ENCODE results near the gene IRAK2. TPM values are rescaled to one million over a fixed set of nuclear protein-coding genes. Genes with fewer than 3 reads are reported as not detected.

IRAK2 gene
- total and polyA plus RNA-seq, 12 donors, result 2.1 to 8.7 (median 4.9) TPM

GRCh38 chr3:10177737-10178136, 13.0 kb downstream of the IRAK2 start:
- no peak overlapping the region for H3K4me3 ChIP-seq
- no peak for DNase-seq
- WGBS, 4 donors, result 91 to 96% (median 93%) methylated on average over 4 to 12 of the region's 12 CpGs
- peaks cover 0 to 21% of the 10 kb centered on the region in 2 donors for H3K4me1 ChIP-seq (replicated peaks in 1 of 2)
- no peak overlapping the region for H3K27ac ChIP-seq
- no peaks in the 10 kb centered on the region for H3K36me3 ChIP-seq (replicated peaks in 1 of 2)
- H3K9me3 ChIP-seq (replicated peaks in 1 of 3), result no peaks in the 10 kb centered on the region
- H3K27me3 ChIP-seq, result no peaks in the 10 kb centered on the region
- intact Hi-C loops (cut with DNase I), result loop anchor here in 1 of 2 donors (10.0 kb wide), 1 partner anchor 47 kb away; no protein-coding TSS in a partner anchor
- no peak for TF ChIP-seq CTCF (IDR thresholded peaks at IDR 0.05)
- TF ChIP-seq POLR2A (IDR thresholded peaks at IDR 0.05), result no peak

GRCh38 chr3:10178892-10179291, 14.2 kb downstream of the IRAK2 start:
- intact Hi-C loops (cut with DNase I), result loop anchor here in 1 of 2 donors (10.0 kb wide), 1 partner anchor 46 kb away; no protein-coding TSS in a partner anchor
- Histone ChIP-seq H3K27me3 (no peaks in the 10 kb centered on the region), H3K4me1 (replicated peaks in 1 of 2) (peaks cover 0 to 11% of the 10 kb centered on the region in 2 donors), H3K27ac (no peak overlapping the region), H3K4me3 (no peak overlapping the region), H3K9me3 (replicated peaks in 1 of 3) (no peaks in the 10 kb centered on the region), H3K36me3 (replicated peaks in 1 of 2) (no peaks in the 10 kb centered on the region)
- no peak for TF ChIP-seq CTCF (IDR thresholded peaks at IDR 0.05)
- TF ChIP-seq POLR2A (IDR thresholded peaks at IDR 0.05), result no peak
- DNase-seq, result no peak

- Histone ChIP-seq H3K4me1 (replicated peaks in 1 of 2) (peaks cover 0 to 6% of the 10 kb centered on the region in 2 donors), H3K27ac (no peak overlapping the region), H3K4me3 (no peak overlapping the region), H3K9me3 (replicated peaks in 1 of 3) (no peaks in the 10 kb centered on the region), H3K27me3 (no peaks in the 10 kb centered on the region), H3K36me3 (replicated peaks in 1 of 2) (no peaks in the 10 kb centered on the region)
- WGBS, 4 donors, result 84 to 95% (median 90%) methylated on average over 2 of the region's 2 CpGs
- intact Hi-C loops (cut with DNase I), result no loop called here
- DNase-seq, result no peak
- TF ChIP-seq CTCF (IDR thresholded peaks at IDR 0.05), result no peak
- TF ChIP-seq POLR2A (IDR thresholded peaks at IDR 0.05), result no peak
These were observed 15.6 kb downstream of the IRAK2 start for GRCh38 chr3:10180289-10180688.

- WGBS, 4 donors, result 86 to 91% (median 88%) methylated on average over 8 to 10 of the region's 10 CpGs
- Histone ChIP-seq H3K27me3 (no peaks in the 10 kb centered on the region), H3K4me1 (replicated peaks in 1 of 2) (peaks cover 0 to 7% of the 10 kb centered on the region in 2 donors), H3K4me3 (no peak overlapping the region), H3K36me3 (replicated peaks in 1 of 2) (no peaks in the 10 kb centered on the region), H3K9me3 (replicated peaks in 1 of 3) (no peaks in the 10 kb centered on the region), H3K27ac (no peak overlapping the region)
- no peak for DNase-seq
- intact Hi-C loops (cut with DNase I), result no loop called here
- TF ChIP-seq POLR2A (IDR thresholded peaks at IDR 0.05), result no peak
- no peak for TF ChIP-seq CTCF (IDR thresholded peaks at IDR 0.05)
These were observed 16.1 kb downstream of the IRAK2 start for GRCh38 chr3:10180738-10181295.
